ENCODE measurements around the gene HDAC1.
"Not testable (repeated sequence)": the region's sequence is repeated elsewhere in the genome, so short reads cannot be mapped to it uniquely, and the experiment has no call there.

Gene HDAC1

GRCh38 chr1:32274646-32275340, 17.1 kb upstream of the HDAC1 start:
- DNase-seq, result no peak

GRCh38 chr1:32275424-32275823, 16.5 kb upstream of the HDAC1 start:
- DNase-seq, result no peak

GRCh38 chr1:32276032-32276782, 15.7 kb upstream of the HDAC1 start:
- no peak for DNase-seq

- DNase-seq, result not testable (repeated sequence)
These were observed 7.1 kb upstream of the HDAC1 start for GRCh38 chr1:32284777-32285176.

- DNase-seq, result no peak
These were observed 6.2 kb upstream of the HDAC1 start for GRCh38 chr1:32285658-32286057.

- no peak for DNase-seq
These were observed 5.1 kb upstream of the HDAC1 start for GRCh38 chr1:32286763-32287162.

GRCh38 chr1:32289256-32289655, 2.6 kb upstream of the HDAC1 start:
- DNase-seq, result no peak

GRCh38 chr1:32291145-32291707, 657 bp upstream of the HDAC1 start:
- DNase-seq, result no peak

GRCh38 chr1:32298211-32298610, 6.3 kb downstream of the HDAC1 start:
- not testable (repeated sequence) for DNase-seq

- no peak for DNase-seq
These were observed 7.4 kb downstream of the HDAC1 start for GRCh38 chr1:32299327-32299726.

GRCh38 chr1:32303358-32303757, 11.5 kb downstream of the HDAC1 start:
- DNase-seq, result no peak

GRCh38 chr1:32303997-32304622, 12.2 kb downstream of the HDAC1 start:
- DNase-seq, result no peak

- no peak for DNase-seq
These were observed 13.4 kb downstream of the HDAC1 start for GRCh38 chr1:32305310-32305709.

- no peak for DNase-seq
These were observed 15.4 kb downstream of the HDAC1 start for GRCh38 chr1:32307324-32307723.

- DNase-seq, result no peak
These were observed 18.1 kb downstream of the HDAC1 start for GRCh38 chr1:32309960-32310359.

GRCh38 chr1:32311709-32312393, 20.0 kb downstream of the HDAC1 start:
- DNase-seq, result no peak

GRCh38 chr1:32316903-32317277, 25.0 kb downstream of the HDAC1 start:
- no peak for DNase-seq

- DNase-seq, result no peak
These were observed 26.4 kb downstream of the HDAC1 start for GRCh38 chr1:32318127-32318869.

GRCh38 chr1:32321712-32322291, 29.9 kb downstream of the HDAC1 start:
- DNase-seq, result no peak

GRCh38 chr1:32327204-32327603, 35.3 kb downstream of the HDAC1 start:
- DNase-seq, result no peak

- no peak for DNase-seq
These were observed 38.1 kb downstream of the HDAC1 start for GRCh38 chr1:32329931-32330466.
